Activated CD4-positive, alpha-beta T cell treated with anti-CD3 and anti-CD28 coated beads, Interleukin-2, amount 50 U/mL, for 24 hours (primary cell): ENCODE measurements around the gene FBXL2.

Source experiments
- DNase-seq, 2 donors: peaks; one replicate each; pipeline ENCODE4 v3.0.0-alpha.2; 2020; ENCODE audit warnings: low read depth in 1 of 2, low spot score in 1 of 2

Gene FBXL2

GRCh38 chr3:33277193-33277882 is at the start of gene FBXL2:
TSS of gene FBXL2 (plus strand) at chr3:33277442. CDS start at chr3:33277513, 71 bp downstream.
- no peak for DNase-seq

- DNase-seq, result no peak
Measured at GRCh38 chr3:33229066-33229465, 48.2 kb upstream of the FBXL2 start.

GRCh38 chr3:33229947-33230346 is 47.3 kb upstream of the FBXL2 start:
- DNase-seq, result no peak

GRCh38 chr3:33231756-33232465 is 45.3 kb upstream of the FBXL2 start:
- no peak for DNase-seq

- no peak for DNase-seq
Measured at GRCh38 chr3:33233884-33234283, 43.4 kb upstream of the FBXL2 start.

- DNase-seq, result no peak
Measured at GRCh38 chr3:33236005-33236404, 41.2 kb upstream of the FBXL2 start.

GRCh38 chr3:33237439-33237838 is 39.8 kb upstream of the FBXL2 start:
- DNase-seq, result no peak

- DNase-seq, result no peak
Measured at GRCh38 chr3:33238923-33239322, 38.3 kb upstream of the FBXL2 start.

- no peak for DNase-seq
Measured at GRCh38 chr3:33240261-33240660, 37.0 kb upstream of the FBXL2 start.

GRCh38 chr3:33246786-33247185 is 30.5 kb upstream of the FBXL2 start:
- no peak for DNase-seq

- DNase-seq, result no peak
Measured at GRCh38 chr3:33250712-33251111, 26.5 kb upstream of the FBXL2 start.

GRCh38 chr3:33256249-33256648 is 21.0 kb upstream of the FBXL2 start:
- DNase-seq, result no peak

GRCh38 chr3:33260104-33260503 is 17.1 kb upstream of the FBXL2 start:
- DNase-seq, result no peak

- no peak for DNase-seq
Measured at GRCh38 chr3:33269385-33269784, 7.9 kb upstream of the FBXL2 start.

- DNase-seq, result no peak
Measured at GRCh38 chr3:33271324-33271723, 5.9 kb upstream of the FBXL2 start.

- no peak for DNase-seq
Measured at GRCh38 chr3:33273628-33274027, 3.6 kb upstream of the FBXL2 start.

GRCh38 chr3:33278163-33278562 is 921 bp downstream of the FBXL2 start:
- no peak for DNase-seq

GRCh38 chr3:33287672-33288282 is 10.5 kb downstream of the FBXL2 start:
- no peak for DNase-seq

GRCh38 chr3:33299395-33300081 is 22.3 kb downstream of the FBXL2 start:
- DNase-seq, result no peak

GRCh38 chr3:33312361-33312760 is 35.1 kb downstream of the FBXL2 start:
- DNase-seq, result no peak

- no peak for DNase-seq
Measured at GRCh38 chr3:33313331-33313730, 36.1 kb downstream of the FBXL2 start.

- no peak for DNase-seq
Measured at GRCh38 chr3:33314993-33315392, 37.8 kb downstream of the FBXL2 start.
